IMR-90 (cell line): Measurements from ENCODE around the gene ARPC5. TPM values are rescaled to one million over a fixed set of nuclear protein-coding genes. Genes with fewer than 3 reads are reported as not detected.

Experiments used
- FOS ChIP-seq: fragments of 150-350 bp; IDR thresholded peaks from 2 replicates; pipeline ENCODE4 v1.6.1; 2016; ENCODE audit warnings: low read depth, low read length
- RAD21 ChIP-seq: IDR thresholded peaks from 2 replicates; pipeline ENCODE4 v1.6.1; 2012; ENCODE audit warnings: low read length, improper control_type of control experiment
- RFX5 ChIP-seq: IDR thresholded peaks from 2 replicates; pipeline ENCODE4 v1.8.0; 2012; ENCODE audit warnings: low read depth, mild to moderate bottlenecking, low read length, moderate library complexity
- SMC3 ChIP-seq: fragments of 150-350 bp; IDR thresholded peaks from 2 replicates; pipeline ENCODE4 v1.6.1; 2016; ENCODE audit warnings: low read depth, mild to moderate bottlenecking, antibody characterized with exemption, low read length, moderate library complexity
- USF2 ChIP-seq: fragments of 150-350 bp; IDR thresholded peaks from 2 replicates; pipeline ENCODE4 v1.6.1; 2017; ENCODE audit warnings: mild to moderate bottlenecking, antibody characterized with exemption, low read length, low read depth
- polyA plus RNA-seq, 3 experiments: library from polyadenylated mRNA; depleted of rRNA; stranded (reverse); fragments of >200 nt; gene quantifications; 2 replicates each; pipeline ENCODE4 v1.2.3, GENCODE V29; 2012; ENCODE audit warnings: low replicate concordance in 1 of 3
- total RNA-seq: library from RNA; depleted of rRNA; stranded (reverse); fragments of >200 nt; gene quantifications from 2 replicates; pipeline ENCODE4 v1.2.3, GENCODE V29; 2012

The ARPC5 gene
- total and polyA plus RNA-seq, 2 of the 4 experiments (the other 2 are of a cell fraction), result 132 to 212 TPM

- TF ChIP-seq USF2, result peak; percentile 97
- no peak for TF ChIP-seq SMC3
- no peak for TF ChIP-seq FOS
- TF ChIP-seq RAD21, result 0 out of 2 replicates have a peak, but pooled peaks have one; percentile 2
- no peak for TF ChIP-seq RFX5
These were observed at the start of gene ARPC5 (continued) for GRCh38 chr1:183635606-183636333.
